DMS153 treated with DMSO at 0.1 percent for 48 hours (cell line): Measurements from ENCODE around the gene CATSPER1.

ENCODE experiments used
- DNase-seq: peaks from one replicate; lab custom pipeline; 2025; ENCODE audit not compliant: unreplicated experiment; lab: John Stamatoyannopoulos, UW

CATSPER1 gene

DNA sequence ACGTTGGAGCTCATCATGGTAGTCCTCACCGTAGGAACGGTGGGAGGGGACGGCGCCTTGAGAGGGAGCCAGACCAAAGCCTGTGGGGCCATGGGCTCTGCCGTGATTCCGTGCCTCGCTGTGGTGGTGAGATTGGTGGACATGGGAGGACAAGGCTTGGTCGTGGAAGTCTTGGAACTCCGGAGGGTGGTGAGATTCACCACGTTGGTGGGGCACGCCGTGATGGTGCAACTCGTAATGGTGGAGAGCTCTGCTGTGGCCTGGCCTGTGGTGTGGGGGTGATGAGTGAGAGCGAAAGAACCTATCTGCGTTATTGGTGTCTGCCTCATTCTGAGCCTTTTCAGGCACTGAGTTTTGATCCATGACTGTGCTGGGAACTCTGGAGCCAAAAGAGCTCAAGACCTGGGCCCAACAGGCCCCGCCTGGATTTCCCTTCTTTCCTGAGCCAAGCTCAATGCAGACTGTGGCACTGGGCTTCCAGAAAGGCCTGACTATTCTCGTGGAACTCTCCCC lies at the start of gene CATSPER1:
Gene CATSPER1, minus strand, starts transcription at position 463 of the 513 bp plus-strand sequence. Its CDS starts 100 bp downstream, at position 363.
- no peak for DNase-seq

DNA sequence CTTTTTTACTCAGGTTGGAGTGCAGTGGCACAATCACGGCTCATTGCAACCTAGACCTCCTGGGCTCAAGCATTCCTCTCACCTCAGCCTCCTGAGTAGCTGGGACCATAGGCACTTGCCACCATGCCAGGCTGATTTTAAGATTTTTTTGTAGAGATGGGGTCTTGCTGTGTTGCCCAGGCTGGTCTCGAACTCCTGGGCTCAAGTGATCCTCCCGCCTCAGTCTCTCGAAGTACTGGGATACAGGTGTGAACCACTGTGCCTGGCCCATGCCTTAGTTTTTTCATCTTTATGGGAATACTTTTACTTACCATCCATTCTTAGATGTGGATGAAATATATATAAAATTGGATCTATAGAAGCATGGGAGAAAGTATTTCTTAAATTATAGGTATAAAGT lies 49.0 kb upstream of the CATSPER1 start:
- no peak for DNase-seq

DNA sequence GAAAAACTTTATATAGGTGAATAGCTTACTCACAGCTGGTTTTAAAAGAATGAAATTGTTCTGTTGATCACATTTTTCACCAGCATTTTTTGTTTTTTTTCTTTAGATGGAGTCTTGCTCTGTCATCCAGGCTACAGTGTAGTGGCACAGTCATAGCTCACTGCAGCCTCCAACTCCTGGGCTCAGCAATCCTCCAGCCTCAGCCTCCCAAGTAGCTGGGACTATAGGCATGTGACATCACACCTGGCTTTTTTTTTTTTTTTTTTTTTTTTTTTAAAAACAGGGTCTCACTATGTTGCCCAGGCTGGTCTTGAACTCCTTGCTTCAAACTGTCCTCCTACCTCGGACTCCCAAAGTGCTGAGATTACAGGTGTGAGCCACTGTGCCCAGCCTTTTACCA lies 47.4 kb upstream of the CATSPER1 start:
- DNase-seq = no peak

DNA sequence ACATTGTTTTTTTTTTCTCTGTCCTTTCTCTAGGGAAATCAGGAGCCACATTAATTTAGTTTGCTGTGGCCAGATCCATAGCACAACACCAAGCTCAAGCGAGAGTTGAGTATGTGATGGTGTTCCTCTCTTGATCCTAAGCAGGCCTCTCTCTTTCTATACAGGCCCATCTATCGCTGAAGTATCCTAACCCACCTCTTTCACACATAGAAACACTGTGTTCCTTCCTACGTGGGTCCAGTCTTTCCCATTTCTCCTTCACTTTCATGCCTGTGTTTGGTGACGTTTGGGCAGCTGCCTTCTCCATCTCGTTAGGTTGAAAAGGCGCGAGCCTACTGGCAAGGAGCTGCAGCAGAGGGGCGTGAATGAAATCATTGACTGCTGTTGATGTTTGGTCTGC lies 46.2 kb upstream of the CATSPER1 start:
- no peak for DNase-seq

DNA sequence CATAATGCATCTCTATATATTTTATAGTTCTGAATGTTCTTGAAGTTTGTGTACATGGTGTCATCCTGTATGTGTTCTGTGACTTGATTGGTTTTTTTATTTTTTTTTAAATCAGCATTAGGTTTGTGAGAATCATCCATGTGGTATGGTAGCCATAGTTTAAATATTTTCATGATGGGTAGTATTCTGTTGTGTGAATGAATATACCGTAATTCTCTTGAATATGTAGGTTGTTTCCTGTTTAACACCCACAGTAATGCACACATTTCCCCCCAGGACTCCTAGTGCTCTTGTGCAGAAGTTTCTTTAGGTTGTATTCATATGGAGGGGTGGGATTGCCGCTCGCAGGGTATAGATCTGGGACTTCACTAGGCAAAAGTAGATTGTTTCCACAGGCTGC lies 45.8 kb upstream of the CATSPER1 start:
- no peak for DNase-seq

DNA sequence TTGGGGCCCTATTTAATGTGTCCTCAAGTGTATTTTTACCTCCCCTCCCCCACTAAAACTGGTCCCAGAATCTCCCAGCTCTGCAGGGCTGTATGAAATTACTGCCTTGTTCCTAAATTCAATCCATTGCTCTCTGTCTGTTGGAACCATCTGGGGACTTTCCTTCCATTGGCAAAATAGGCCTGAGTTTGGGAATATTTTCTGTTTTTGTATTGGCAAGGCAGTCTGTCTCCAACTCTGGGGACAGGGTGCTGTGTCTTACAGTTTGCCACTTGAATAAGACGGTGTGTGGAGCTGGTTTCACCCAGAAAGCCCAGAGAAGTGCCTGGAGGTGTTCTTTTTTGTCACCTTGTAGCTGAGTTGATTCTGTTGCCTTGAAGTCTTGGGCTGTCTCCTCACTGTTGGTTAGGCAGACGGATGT lies 45.1 kb upstream of the CATSPER1 start:
- no peak for DNase-seq

DNA sequence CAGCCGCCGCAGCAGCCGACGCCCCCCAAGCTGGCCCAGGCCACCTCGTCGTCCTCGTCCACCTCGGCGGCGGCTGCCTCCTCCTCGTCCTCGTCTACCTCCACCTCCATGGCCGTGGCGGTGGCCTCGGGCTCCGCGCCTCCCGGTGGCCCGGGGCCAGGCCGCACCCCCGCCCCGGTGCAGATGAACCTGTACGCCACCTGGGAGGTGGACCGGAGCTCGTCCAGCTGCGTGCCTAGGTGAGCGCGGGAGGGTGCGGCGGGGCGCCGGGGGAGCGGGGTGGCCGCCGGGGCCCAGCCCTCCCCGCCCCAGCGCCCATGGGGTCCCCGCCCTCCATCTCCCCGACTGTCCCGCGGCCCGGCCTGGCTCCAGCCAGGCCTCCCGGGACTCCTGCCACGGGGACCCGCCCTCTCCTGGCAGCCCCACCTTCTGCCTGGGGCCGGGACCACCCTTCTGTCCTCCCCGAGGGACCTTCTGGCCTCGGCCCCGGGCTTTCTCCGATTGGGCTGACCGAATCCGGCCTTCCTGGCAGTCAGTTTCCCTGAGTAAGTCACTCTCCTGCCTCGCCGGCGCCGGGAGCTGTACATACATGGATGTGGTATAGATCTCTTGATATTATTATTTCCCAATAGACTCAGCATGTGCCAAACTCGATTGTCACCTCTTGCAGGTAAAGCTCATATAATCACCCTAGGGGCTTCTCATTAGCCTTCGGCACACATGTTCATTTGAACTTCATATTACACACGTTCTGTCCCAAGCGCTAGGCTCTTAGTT lies 44.5 kb upstream of the CATSPER1 start:
- DNase-seq = no peak

DNA sequence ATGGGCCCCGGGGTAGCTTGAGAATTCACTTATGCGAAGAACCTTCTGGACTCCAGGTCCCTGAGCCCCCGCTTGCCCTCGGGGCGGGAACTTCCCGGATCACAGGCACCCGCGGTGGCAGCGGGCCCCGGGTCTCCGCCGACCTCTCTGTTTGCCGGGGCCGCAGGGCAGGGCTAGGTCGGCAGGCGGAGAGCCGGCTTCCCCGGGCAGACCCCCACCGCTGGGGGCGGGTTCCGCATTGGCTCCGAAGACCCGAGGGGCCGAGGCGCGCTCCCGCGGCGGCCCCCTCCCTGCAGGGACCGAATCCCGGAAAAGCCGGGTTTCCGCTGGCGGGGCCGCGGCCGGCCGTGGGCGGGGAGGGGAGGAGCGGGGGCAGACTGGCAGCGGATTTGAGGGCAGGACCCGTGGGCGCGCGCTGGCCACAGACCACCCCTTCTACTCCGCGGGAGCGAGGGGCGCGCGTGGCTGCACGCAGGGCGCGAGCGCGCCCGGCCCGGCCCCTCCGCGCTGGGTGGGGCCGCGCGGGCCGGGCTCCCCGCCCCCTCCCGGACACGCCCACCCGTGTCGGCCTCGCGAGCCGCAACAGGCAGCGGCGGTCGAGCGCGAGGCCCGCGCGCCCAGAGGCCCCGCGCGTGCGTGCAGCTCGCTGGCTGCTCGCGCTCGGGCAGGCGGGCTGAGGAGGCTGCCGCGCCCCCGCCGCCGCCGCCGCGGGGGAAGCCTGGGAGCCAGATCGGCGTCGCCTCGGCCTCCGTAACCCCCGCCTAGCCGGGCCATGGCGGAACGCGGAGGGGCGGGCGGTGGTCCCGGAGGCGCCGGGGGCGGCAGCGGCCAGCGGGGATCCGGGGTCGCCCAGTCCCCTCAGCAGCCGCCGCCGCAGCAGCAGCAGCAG lies 43.7 kb upstream of the CATSPER1 start, which contains the start of gene PACS1:
Gene PACS1, plus strand, starts transcription at position 558 of the 889 bp plus-strand sequence. Its CDS starts 215 bp downstream, at position 773.
- DNase-seq = no peak

DNA sequence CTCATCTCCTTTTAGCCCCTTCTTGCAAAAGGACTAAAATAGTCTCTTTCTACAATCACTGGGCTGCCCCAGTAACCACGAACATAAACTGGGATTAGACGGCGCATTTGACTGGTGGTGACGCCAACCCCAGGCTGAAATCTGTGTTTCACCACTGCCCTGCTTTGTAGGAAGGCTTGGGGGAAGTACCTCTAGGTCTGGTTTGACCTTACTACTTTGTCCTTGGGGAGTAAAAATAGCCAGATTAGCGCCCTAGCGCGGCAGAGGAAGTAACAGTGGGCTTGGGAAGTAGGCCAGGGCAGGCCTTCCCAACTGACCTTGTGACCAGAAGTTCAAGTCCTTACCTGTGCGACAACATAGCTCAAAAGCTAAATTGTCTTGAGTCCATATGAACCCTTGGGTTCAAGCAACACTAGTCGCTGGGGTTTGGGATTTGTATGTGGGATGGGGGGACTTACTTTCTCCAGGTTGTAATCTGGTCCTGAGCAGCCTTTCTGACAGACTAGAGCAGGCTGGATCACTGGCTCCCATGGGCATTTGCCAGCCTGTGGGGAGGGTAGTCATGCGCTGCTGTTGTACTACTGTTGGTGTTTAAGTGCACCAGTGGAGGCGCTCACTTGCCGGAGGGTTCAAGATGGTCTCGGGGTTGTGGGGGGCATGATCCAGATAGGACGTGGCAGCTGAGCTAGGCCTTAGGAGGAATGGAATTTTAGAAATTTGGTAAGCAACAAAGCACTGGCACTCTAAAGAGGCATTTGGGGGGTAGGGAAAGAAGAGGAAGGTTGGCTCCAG lies 42.8 kb upstream of the CATSPER1 start:
- no peak for DNase-seq

DNA sequence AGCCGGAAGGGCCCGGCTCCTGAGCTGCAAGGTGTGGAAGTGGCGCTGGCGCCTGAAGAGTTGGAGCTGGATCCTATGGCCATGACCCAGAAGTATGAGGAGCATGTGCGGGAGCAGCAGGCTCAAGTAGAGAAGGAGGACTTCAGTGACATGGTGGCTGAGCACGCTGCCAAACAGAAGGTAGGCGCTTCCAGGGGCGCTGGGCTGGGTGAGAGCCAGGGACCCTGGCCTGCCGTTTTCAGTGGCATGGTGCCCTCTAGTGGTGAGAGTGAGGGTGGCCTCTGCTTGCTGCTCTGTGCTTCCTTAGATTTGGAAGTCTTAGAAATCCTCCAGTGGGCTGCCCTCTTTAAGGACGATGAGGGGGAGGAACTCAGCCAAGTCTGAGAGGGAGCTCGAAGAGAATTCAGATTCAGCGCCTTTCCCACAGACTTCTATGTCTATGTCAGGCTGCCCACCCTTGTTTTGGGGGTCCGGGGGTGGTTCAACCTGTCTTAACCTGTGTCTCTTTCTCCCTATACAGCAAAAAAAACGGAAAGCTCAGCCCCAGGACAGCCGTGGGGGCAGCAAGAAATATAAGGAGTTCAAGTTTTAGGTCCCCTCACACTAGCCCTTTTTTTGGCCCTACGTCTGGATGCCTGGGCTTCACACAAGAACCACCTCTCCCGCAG lies 42.0 kb upstream of the CATSPER1 start:
- DNase-seq = peak; percentile 42

DNA sequence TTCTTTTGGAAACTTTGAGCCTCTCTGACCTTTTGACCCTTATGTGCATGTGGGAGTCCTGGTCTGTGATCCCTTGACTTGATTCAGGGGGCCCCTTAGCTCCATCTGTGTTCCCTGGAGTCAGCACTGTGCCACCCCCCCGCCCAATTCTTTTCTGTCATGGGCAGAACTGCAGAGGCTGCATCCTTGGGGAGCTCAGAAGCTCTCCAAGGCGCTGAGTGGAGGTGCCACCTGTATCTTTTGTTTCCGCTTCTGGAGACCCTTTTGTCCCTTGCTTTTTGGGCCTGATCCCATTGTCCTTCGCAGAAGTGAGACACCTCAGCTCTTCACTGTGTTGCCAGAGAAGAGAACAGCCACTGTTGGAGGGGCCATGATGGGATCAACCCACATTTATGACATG lies 41.4 kb upstream of the CATSPER1 start:
- DNase-seq = no peak

DNA sequence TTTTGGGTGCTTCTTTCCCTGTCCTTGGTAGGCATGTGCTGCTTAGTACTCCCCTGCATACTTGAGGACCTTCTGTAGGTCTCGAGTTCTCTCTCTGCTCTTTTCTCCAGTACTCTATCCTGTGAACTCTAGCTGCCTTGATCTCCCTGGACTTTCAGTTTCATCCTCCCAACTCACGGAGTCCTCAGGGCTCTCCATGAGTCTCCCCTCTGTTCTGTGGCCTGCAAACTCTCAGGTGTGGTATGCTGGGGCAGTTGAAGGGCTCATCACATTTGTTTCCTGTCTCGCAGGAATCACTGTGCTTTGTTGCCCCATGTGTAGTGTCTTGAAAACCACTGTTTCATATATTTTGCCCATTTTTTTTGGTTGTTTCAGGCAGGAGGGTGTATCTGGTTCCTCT lies 40.5 kb upstream of the CATSPER1 start:
- no peak for DNase-seq

DNA sequence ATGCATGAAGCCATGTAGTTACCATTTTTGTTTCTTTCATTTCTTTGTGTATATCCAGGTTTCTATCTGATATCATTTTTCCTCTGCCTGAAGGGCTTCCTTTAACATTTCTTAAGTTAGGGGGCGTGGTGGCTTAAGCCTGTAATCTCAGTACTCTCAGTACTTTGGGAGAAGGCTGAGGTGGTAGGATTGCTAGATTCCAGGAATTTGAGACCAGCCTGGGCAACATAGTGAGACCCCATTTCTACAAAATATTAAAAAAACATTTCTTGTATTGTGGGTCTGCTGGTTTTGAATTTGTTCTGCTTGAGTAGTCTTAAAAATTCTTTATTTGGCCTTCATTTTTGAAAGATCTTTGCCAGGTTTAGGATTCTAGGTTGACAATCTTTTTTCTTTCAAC lies 38.3 kb upstream of the CATSPER1 start:
- DNase-seq = no peak

DNA sequence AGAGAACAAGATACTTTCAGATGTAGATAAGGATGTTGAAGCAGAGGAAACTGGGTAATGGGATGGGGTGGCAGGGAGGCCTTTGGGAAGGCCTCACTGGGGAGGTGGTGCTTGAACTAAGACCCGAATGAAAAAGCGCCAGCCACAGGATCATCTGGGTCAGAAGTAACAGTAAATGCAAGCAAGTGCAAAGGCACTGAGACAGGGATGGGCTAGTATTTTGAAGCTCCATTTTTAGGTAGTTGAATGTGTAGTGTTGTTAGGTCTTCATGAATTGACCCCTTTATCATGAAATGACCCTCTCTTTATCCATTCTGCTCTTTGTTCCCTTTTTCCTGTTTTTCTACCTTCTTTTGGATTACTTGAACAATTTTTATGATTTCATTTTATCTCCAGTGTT lies 37.6 kb upstream of the CATSPER1 start:
- DNase-seq = no peak

DNA sequence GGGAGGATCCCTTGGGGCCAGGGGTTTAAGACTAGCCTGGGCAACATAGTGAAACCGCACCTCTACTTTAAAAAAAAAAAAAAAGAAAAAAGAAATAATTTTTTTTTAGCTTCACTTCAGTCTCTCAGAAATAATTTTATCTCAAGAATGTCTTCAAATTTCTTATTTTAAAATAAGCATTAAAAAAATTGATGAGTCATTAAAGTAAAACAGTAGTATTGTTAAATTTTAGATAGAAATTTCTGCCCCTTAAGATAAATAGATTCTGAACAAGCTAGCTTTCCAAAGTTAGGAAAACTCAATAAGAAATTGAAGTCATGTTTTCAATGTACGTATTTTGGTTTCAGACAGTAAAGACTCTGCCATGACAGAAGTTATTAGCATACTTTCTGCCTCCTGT lies 36.1 kb upstream of the CATSPER1 start:
- no peak for DNase-seq

DNA sequence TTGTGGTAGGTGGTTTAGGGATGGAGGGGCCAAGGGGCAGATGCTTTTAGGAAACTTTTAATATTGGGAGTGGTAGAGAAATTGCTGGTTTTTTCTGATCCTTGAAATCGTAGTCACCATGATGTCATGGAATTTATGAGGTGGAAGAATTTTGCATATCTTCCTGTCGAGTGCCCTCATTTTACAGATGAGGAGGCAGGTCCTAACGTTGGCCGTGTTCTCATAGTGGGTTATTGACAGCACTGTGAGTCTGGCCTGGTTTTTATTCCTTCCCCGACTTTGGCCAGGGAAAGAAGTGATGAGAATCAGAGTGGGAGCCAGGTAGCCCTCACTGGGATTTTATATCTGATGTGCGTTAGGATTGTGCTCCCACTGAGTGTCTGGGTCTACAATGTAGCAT lies 35.0 kb upstream of the CATSPER1 start:
- no peak for DNase-seq

DNA sequence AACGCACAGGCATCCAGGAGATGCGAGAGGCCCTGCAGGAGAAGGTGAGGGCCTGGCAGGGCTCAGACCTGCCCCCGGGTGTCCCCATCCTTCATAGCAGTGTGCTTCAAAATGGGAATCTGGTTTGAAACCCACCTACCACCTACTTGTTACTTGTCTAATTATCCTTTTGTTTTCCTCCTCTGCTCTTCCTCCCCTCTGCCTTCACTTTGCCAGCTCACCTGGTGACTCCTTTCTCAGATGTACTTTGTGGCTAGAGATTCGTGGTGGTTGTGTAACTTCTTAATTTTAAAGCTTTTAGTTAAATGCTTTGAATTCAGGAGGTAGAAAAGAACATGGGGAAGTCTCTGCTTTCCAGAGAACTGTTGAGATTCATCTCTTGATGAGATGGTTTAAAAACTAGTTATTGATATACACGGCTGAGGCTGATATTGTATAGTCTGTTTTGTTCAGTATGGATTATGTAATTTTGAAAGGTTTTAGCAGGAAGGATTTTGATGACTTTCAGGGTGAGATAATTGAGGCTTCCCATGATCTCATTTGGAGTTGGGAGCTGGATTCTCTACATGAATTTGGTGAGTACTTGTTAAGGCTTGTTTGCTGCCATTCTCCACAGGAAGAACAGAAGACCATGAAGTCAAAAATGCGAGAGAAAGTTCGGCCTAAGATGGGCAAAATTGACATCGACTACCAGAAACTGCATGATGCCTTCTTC lies 33.8 kb upstream of the CATSPER1 start:
- DNase-seq = no peak

DNA sequence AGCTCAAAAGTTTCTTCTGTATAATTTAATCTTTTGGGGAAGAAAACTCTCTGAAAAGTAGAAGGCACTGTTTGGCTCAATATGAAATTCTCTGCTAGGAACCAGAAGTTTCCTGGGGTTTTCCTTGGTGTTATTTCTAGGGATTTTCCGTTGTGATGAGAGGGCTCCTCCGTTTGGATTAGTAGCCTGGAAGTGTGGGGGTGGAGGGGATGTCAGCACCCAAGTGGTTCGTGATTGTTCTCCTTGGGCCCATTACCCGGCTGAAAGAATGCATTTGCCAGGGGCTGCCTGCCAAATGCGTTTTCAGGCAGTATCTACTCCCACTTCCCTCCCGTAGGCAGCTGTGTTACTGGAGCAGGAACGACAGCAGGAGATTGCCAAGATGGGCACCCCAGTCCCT lies 30.2 kb upstream of the CATSPER1 start:
- DNase-seq = no peak

DNA sequence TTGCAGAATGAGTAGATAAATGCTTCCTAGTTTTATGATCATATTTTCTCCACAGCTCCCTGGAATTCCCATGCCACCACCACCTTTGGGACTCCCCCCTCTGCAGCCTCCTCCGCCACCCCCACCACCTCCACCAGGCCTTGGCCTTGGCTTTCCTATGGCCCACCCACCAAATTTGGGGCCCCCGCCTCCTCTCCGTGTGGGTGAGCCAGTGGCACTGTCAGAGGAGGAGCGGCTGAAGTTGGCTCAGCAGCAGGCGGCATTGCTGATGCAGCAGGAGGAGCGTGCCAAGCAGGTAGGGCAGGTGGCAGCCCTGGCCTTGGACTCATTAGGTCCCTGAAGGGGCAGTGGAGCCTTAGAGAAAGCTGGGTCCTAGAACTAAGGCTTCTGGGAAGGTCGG lies 28.7 kb upstream of the CATSPER1 start:
- DNase-seq = no peak

DNA sequence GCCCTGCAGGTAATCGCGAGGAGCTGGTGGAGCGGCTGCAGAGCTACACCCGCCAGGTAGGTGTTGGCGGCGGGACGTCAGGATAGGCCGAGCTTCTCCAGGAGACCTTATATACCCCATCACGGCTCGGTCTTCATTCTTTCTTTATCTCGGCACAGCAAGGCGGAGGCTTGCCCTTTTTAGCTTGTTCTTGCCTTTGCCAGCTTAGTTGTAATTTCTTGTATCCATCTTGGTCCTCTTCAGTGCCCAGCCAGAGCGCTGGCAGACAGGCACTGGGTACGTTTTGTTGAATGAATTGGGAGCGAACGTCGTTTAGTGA lies 26.3 kb upstream of the CATSPER1 start:
- DNase-seq = no peak
